ENCODE measurements around the gene EMD. TPM values are rescaled to one million over a fixed set of nuclear protein-coding genes. Genes with fewer than 3 reads are reported as not detected.

EMD gene
- total RNA-seq, 1 experiment from 2014 or later, result 115 TPM

GRCh38 chrX:154413142-154413541, 34.0 kb downstream of the EMD start:
- H3K27me3 ChIP-seq (ENCODE audit: insufficient read depth, low read length), result no peaks in the 10 kb centered on the region
- H2BK20ac ChIP-seq (ENCODE audit: low read depth, low read length, poor library complexity, severe bottlenecking), result no peak overlapping the region
- peaks cover 4% of the 10 kb centered on the region for H3K23me2 ChIP-seq (ENCODE audit: insufficient read length, low read depth, low read length, poor library complexity, severe bottlenecking)
- H2BK120ac ChIP-seq (ENCODE audit: low read depth, low read length, poor library complexity, severe bottlenecking), result no peak overlapping the region
- no CpG with 5 or more reads among the region's 8 CpGs for WGBS (ENCODE audit: extremely low coverage, insufficient read length, low lambda C conversion rate)
- Mint-ChIP-seq H3K27me3 (ENCODE audit: low read depth) (no peaks in the 10 kb centered on the region), H3K36me3 (ENCODE audit: insufficient read depth in 1 of 3, low read depth in 3 of 3) (peaks cover 17 to 35% (median 21%) of the 10 kb centered on the region in 3 experiments), H3K27ac (no peak overlapping the region), H3K9me3 (peaks cover 51 to 63% of the 10 kb centered on the region in 2 experiments), H3K4me1 (peaks cover 10 to 15% of the 10 kb centered on the region in 2 experiments), H3K4me3 (no peak overlapping the region; a peak in 2 of 5 replicates)
- no peak overlapping the region for H2AFZ ChIP-seq (ENCODE audit: low read length)
- H2AK5ac ChIP-seq (ENCODE audit: insufficient read length, low read length), result no peak overlapping the region
- no peak overlapping the region for H4K5ac ChIP-seq (ENCODE audit: insufficient read length, low read depth, low read length)
- no peak overlapping the region for H3K4ac ChIP-seq (ENCODE audit: low read depth, low read length)
- H3K79me1 ChIP-seq (ENCODE audit: insufficient read depth, low read depth, low read length, poor library complexity, severe bottlenecking), result no peaks in the 10 kb centered on the region
- H4K8ac ChIP-seq (replicated peaks; ENCODE audit: insufficient read length, low read depth, low read length), result no peak overlapping the region
- no peak overlapping the region for H4K91ac ChIP-seq (ENCODE audit: insufficient read length, low read depth, low read length)
- no peak overlapping the region for H3K18ac ChIP-seq (ENCODE audit: insufficient read length, low read depth, low read length)
- H3T11ph ChIP-seq (ENCODE audit: low read length), result no peak overlapping the region
- H3K79me2 ChIP-seq (ENCODE audit: insufficient read depth, low read length), result no peaks in the 10 kb centered on the region
- no peaks in the 10 kb centered on the region for H4K20me1 ChIP-seq (ENCODE audit: control insufficient read depth, insufficient read depth, insufficient read length)
- no peak for DNase-seq
- no peak overlapping the region for H3K56ac ChIP-seq (ENCODE audit: insufficient read length, low read depth, low read length)
- no peak for TF ChIP-seq CTCF (conservative IDR thresholded peaks at IDR 0.05)
- no peak overlapping the region for H2BK5ac ChIP-seq (ENCODE audit: insufficient read length, low read length)
- no peak overlapping the region for H3K23ac ChIP-seq (ENCODE audit: insufficient read length, low read depth, low read length)
- H2BK15ac ChIP-seq (ENCODE audit: low read depth, low read length), result no peak overlapping the region
- H3K4me1 ChIP-seq (ENCODE audit: insufficient read depth, low read length), result no peaks in the 10 kb centered on the region
- no peak overlapping the region for H3K14ac ChIP-seq (ENCODE audit: insufficient read depth, low read length)
- peaks cover 24% of the 10 kb centered on the region for H3K9me3 ChIP-seq (ENCODE audit: control insufficient read depth, low read depth, low read length)
- H3K27ac ChIP-seq (ENCODE audit: insufficient read length, low read depth, low read length), result no peak overlapping the region
- H2BK12ac ChIP-seq (ENCODE audit: insufficient read length, low read depth, low read length), result no peak overlapping the region
- H3K4me2 ChIP-seq (ENCODE audit: insufficient read depth, insufficient read length, low read length), result no peak overlapping the region
- no peak overlapping the region for H3K9ac ChIP-seq (ENCODE audit: extremely low read depth, insufficient read length, low read length)
